ENCODE results near the gene S100A7A.
"Not testable (repeated sequence)": the region's sequence is repeated elsewhere in the genome, so short reads cannot be mapped to it uniquely, and the experiment has no call there.

The S100A7A gene

GRCh38 chr1:153402226-153402625, 14.1 kb upstream of the S100A7A start:
- ChIA-PET POLR2A (no interaction called here), CTCF (interaction anchor here (1.1 kb wide), 1 partner anchor 92 kb away, joined by 3 read pairs; no protein-coding TSS in a partner anchor)
- DNase-seq (ENCODE audit: extremely low spot score) = no peak
- TF ChIP-seq SP1 (IDR thresholded peaks at IDR 0.05) = no peak
- TF ChIP-seq NFRKB (IDR thresholded peaks at IDR 0.05) = no peak
- no peak for TF ChIP-seq ZNF384 (IDR thresholded peaks at IDR 0.05)
- TF ChIP-seq HDGF (IDR thresholded peaks at IDR 0.05; ENCODE audit: borderline replicate concordance) = no peak
- TF ChIP-seq FOXM1 (IDR thresholded peaks at IDR 0.05; ENCODE audit: borderline replicate concordance) = no peak
- TF ChIP-seq SUZ12 (IDR thresholded peaks at IDR 0.05) = no peak
- no peak for TF ChIP-seq BHLHE40 (IDR thresholded peaks at IDR 0.05; ENCODE audit: borderline replicate concordance)
- no peak for TF ChIP-seq PKNOX1 (IDR thresholded peaks at IDR 0.05)

- ChIA-PET POLR2A (no interaction called here), CTCF (no interaction called here)
- TF ChIP-seq CTBP1 (IDR thresholded peaks at IDR 0.05; ENCODE audit: borderline replicate concordance) (no peak), SUZ12 (IDR thresholded peaks at IDR 0.05) (no peak), ELF4 (IDR thresholded peaks at IDR 0.05) (no peak), LEF1 (IDR thresholded peaks at IDR 0.05; ENCODE audit: borderline replicate concordance) (no peak), HDGF (IDR thresholded peaks at IDR 0.05; ENCODE audit: borderline replicate concordance) (no peak), TARDBP (IDR thresholded peaks at IDR 0.05) (no peak), FOXA1 (IDR thresholded peaks at IDR 0.05) (no peak), ARNT (IDR thresholded peaks at IDR 0.05) (no peak), L3MBTL2 (conservative IDR thresholded peaks at IDR 0.05) (no peak), NFRKB (IDR thresholded peaks at IDR 0.05) (no peak), PKNOX1 (IDR thresholded peaks at IDR 0.05) (no peak), ZNF384 (IDR thresholded peaks at IDR 0.05) (no peak), FOXM1 (IDR thresholded peaks at IDR 0.05; ENCODE audit: borderline replicate concordance) (no peak), FOXK2 (IDR thresholded peaks at IDR 0.05) (no peak), BHLHE40 (IDR thresholded peaks at IDR 0.05; ENCODE audit: borderline replicate concordance) (no peak), SP1 (IDR thresholded peaks at IDR 0.05) (no peak)
- no peak for DNase-seq (ENCODE audit: extremely low spot score)
Observed at GRCh38 chr1:153403421-153404085, 12.8 kb upstream of the S100A7A start.

- ChIA-PET POLR2A (no interaction called here), CTCF (interaction anchor here (0.8 kb wide), 1 partner anchor 49 kb away, joined by 3 read pairs; no protein-coding TSS in a partner anchor)
- DNase-seq (ENCODE audit: extremely low spot score) = no peak
- TF ChIP-seq BHLHE40 (IDR thresholded peaks at IDR 0.05; ENCODE audit: borderline replicate concordance) (no peak), SUZ12 (IDR thresholded peaks at IDR 0.05) (no peak), ARNT (IDR thresholded peaks at IDR 0.05) (no peak), NFRKB (IDR thresholded peaks at IDR 0.05) (no peak), TARDBP (IDR thresholded peaks at IDR 0.05) (no peak), LEF1 (IDR thresholded peaks at IDR 0.05; ENCODE audit: borderline replicate concordance) (no peak), HDGF (IDR thresholded peaks at IDR 0.05; ENCODE audit: borderline replicate concordance) (no peak), ELF4 (IDR thresholded peaks at IDR 0.05) (no peak), SP1 (IDR thresholded peaks at IDR 0.05) (no peak), L3MBTL2 (conservative IDR thresholded peaks at IDR 0.05) (no peak), FOXK2 (IDR thresholded peaks at IDR 0.05) (no peak), FOXA1 (IDR thresholded peaks at IDR 0.05) (no peak), CTBP1 (IDR thresholded peaks at IDR 0.05; ENCODE audit: borderline replicate concordance) (no peak)
Observed at GRCh38 chr1:153404086-153404635, 12.2 kb upstream of the S100A7A start.

- ChIA-PET CTCF (interaction anchor here (0.8 kb wide), 1 partner anchor 49 kb away, joined by 3 read pairs; no protein-coding TSS in a partner anchor), POLR2A (no interaction called here)
- TF ChIP-seq L3MBTL2 (conservative IDR thresholded peaks at IDR 0.05) (peak; percentile 100), PKNOX1 (IDR thresholded peaks at IDR 0.05) (no peak)
- peak; percentile 76 for DNase-seq (ENCODE audit: extremely low spot score)
Observed at GRCh38 chr1:153404768-153405167, 11.6 kb upstream of the S100A7A start.

- CTCF ChIA-PET = interaction anchor here (0.6 kb wide), 1 partner anchor 481 kb away, joined by 3 read pairs; no protein-coding TSS in a partner anchor
- POLR2A ChIA-PET; DNase-seq (ENCODE audit: extremely low spot score): not testable (repeated sequence)
Observed at GRCh38 chr1:153405825-153406599, 10.3 kb upstream of the S100A7A start.

- POLR2A ChIA-PET; DNase-seq (ENCODE audit: extremely low spot score); CTCF ChIA-PET: not testable (repeated sequence)
Observed at GRCh38 chr1:153407274-153407673, 9.0 kb upstream of the S100A7A start.

- CTCF ChIA-PET; POLR2A ChIA-PET; DNase-seq (ENCODE audit: extremely low spot score): not testable (repeated sequence)
Observed at GRCh38 chr1:153413961-153414360, 2.4 kb upstream of the S100A7A start.

Measured in HEK293T (cell line).